ENCODE measurements around the gene FAF1. TPM values are rescaled to one million over a fixed set of nuclear protein-coding genes. Genes with fewer than 3 reads are reported as not detected.

The FAF1 gene
- total RNA-seq, 2 experiments from 2014 or later: 42.3 to 114 TPM

GRCh38 chr1:50564417-50564816 lies 395.6 kb downstream of the FAF1 start:
- H4K20me1 ChIP-seq (ENCODE audit: insufficient read depth, low read length): no peaks in the 10 kb centered on the region
- CTCF ChIA-PET (ENCODE audit: unreplicated experiment): no interaction called here
- H3K4me3 ChIP-seq (ENCODE audit: low read depth, low read length, poor library complexity, severe bottlenecking): no peak overlapping the region
- no peak for TF ChIP-seq EZH2phosphoT487 (IDR thresholded peaks at IDR 0.05; ENCODE audit: borderline replicate concordance, low read depth, low read length)
- TF ChIP-seq CTCF (conservative IDR thresholded peaks at IDR 0.05; ENCODE audit: low read length): no peak
- no peak overlapping the region for H3K4me2 ChIP-seq (ENCODE audit: low read length)
- H3K79me2 ChIP-seq (ENCODE audit: insufficient read depth, low read depth, low read length): no peaks in the 10 kb centered on the region
- BruUV-seq (replicated peaks): no TSS peak
- no peaks in the 10 kb centered on the region for H3K9me2 ChIP-seq (ENCODE audit: insufficient read depth, low read length)
- no peak overlapping the region for H2AFZ ChIP-seq (ENCODE audit: low read length)
- POLR2A ChIA-PET: no interaction called here
- no peaks in the 10 kb centered on the region for H3K9me3 ChIP-seq (ENCODE audit: low read length)
- H3K36me3 ChIP-seq (ENCODE audit: insufficient read depth, low read length): peaks cover 64% of the 10 kb centered on the region
- no peak overlapping the region for H3K27ac ChIP-seq (ENCODE audit: low read depth, low read length, poor library complexity, severe bottlenecking)
- no peaks in the 10 kb centered on the region for H3K4me1 ChIP-seq (ENCODE audit: insufficient read depth, low read length, poor library complexity, severe bottlenecking)
- DNase-seq (ENCODE audit: low spot score): no peak
- intact Hi-C loops (cut with micrococcal nuclease; ENCODE audit: unreplicated experiment): no loop called here

- intact Hi-C loops (cut with micrococcal nuclease; ENCODE audit: unreplicated experiment): no loop called here
These were observed 398.0 kb downstream of the FAF1 start for GRCh38 chr1:50562106-50562505.

More at GRCh38 chr1:50562106-50562505, 398.0 kb downstream of the FAF1 start:
- no peak overlapping the region for H2AFZ ChIP-seq (ENCODE audit: low read length)
- H3K36me3 ChIP-seq (ENCODE audit: insufficient read depth, low read length): peaks cover 66% of the 10 kb centered on the region
- no peaks in the 10 kb centered on the region for H3K9me3 ChIP-seq (ENCODE audit: low read length)
- no peaks in the 10 kb centered on the region for H3K79me2 ChIP-seq (ENCODE audit: insufficient read depth, low read depth, low read length)
- ChIA-PET CTCF (ENCODE audit: unreplicated experiment) (no interaction called here), POLR2A (interaction anchor here (0.6 to 1.5 kb wide), 4 partner anchors 9 to 25 kb away, joined by 3 read pairs; no protein-coding TSS in a partner anchor)
- H3K27ac ChIP-seq (ENCODE audit: low read depth, low read length, poor library complexity, severe bottlenecking): no peak overlapping the region
- H3K4me2 ChIP-seq (ENCODE audit: low read length): no peak overlapping the region
- no peaks in the 10 kb centered on the region for H4K20me1 ChIP-seq (ENCODE audit: insufficient read depth, low read length)
- no peaks in the 10 kb centered on the region for H3K4me1 ChIP-seq (ENCODE audit: insufficient read depth, low read length, poor library complexity, severe bottlenecking)
- H3K9me2 ChIP-seq (ENCODE audit: insufficient read depth, low read length): no peaks in the 10 kb centered on the region
- no TSS peak for BruUV-seq (replicated peaks)
- DNase-seq (ENCODE audit: low spot score): no peak
- no peak for TF ChIP-seq CTCF (conservative IDR thresholded peaks at IDR 0.05; ENCODE audit: low read length)
- no peak for TF ChIP-seq EZH2phosphoT487 (IDR thresholded peaks at IDR 0.05; ENCODE audit: borderline replicate concordance, low read depth, low read length)
- H3K4me3 ChIP-seq (ENCODE audit: low read depth, low read length, poor library complexity, severe bottlenecking): no peak overlapping the region

All from OCI-LY7 (cell line).